ENCODE data around the gene TRIO. TPM values are rescaled to one million over a fixed set of nuclear protein-coding genes. Genes with fewer than 3 reads are reported as not detected.

Gene TRIO
- total and polyA plus RNA-seq, 10 of the 15 experiments (the other 5 are each of a cell fraction or from before 2014, with no cell fraction given), result 5.1 to 96.4 (median 44.6) TPM

DNA sequence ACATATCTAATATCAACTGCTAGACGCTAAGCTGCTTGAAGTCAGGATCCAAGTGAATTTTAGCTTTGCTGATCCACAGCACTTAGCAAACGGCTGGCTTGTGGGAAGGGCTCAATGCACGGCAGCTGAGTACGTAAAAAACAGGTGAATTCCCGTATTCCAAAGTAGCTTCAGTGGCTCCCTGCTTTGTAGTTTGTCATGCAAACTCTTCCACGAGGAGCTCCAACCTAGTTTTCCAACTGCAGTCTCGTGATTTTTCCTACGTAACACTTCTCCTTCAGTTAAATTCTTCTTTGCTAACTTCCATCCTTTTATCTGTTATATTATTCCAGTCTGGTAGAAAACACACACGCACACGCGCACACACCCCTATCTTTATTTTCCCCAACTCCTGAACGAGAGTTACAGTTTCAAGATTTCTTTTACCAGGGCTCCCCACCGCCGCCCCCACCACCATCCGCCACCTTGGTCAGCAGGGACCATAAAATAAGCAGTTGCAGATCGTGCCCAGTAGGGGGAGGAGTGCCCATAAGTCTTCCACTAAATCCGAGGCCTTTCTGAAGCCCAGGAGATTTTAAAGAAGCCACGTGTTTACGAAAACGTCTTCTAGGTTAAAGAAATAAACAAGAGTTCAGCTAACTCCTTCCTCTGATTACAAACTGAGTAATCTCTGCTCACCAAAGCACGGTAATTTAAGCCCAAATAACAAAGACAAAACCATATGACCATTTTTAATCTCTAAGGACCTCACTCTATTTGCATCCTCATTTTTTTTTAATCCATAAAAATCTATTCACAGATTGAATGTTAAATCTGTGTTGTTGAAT lies 34.8 kb upstream of the TRIO start (continued):
- 0 out of 2 replicates have a peak, but pooled peaks have one; percentile 27 for TF ChIP-seq ZBTB40 (IDR thresholded peaks at IDR 0.05; ENCODE audit: borderline replicate concordance)
- TF ChIP-seq NFYB (IDR thresholded peaks at IDR 0.05; ENCODE audit: insufficient read depth, low read depth, low read length), result no peak
- peak; percentile 72 for TF ChIP-seq YY1 (IDR thresholded peaks at IDR 0.05; ENCODE audit: low read depth, low read length)
- no peak for TF ChIP-seq TCF12 (IDR thresholded peaks at IDR 0.05; ENCODE audit: low read depth, low read length)
- peak; percentile 65 for TF ChIP-seq RAD51 (IDR thresholded peaks at IDR 0.05)
- no peak for TF ChIP-seq PAX5 (IDR thresholded peaks at IDR 0.05; ENCODE audit: borderline replicate concordance, low read depth, low read length)
- no peak for TF ChIP-seq SUPT20H (IDR thresholded peaks at IDR 0.05; ENCODE audit: borderline replicate concordance, control insufficient read depth, low read depth, low read length)
- TF ChIP-seq, protein P1, sequence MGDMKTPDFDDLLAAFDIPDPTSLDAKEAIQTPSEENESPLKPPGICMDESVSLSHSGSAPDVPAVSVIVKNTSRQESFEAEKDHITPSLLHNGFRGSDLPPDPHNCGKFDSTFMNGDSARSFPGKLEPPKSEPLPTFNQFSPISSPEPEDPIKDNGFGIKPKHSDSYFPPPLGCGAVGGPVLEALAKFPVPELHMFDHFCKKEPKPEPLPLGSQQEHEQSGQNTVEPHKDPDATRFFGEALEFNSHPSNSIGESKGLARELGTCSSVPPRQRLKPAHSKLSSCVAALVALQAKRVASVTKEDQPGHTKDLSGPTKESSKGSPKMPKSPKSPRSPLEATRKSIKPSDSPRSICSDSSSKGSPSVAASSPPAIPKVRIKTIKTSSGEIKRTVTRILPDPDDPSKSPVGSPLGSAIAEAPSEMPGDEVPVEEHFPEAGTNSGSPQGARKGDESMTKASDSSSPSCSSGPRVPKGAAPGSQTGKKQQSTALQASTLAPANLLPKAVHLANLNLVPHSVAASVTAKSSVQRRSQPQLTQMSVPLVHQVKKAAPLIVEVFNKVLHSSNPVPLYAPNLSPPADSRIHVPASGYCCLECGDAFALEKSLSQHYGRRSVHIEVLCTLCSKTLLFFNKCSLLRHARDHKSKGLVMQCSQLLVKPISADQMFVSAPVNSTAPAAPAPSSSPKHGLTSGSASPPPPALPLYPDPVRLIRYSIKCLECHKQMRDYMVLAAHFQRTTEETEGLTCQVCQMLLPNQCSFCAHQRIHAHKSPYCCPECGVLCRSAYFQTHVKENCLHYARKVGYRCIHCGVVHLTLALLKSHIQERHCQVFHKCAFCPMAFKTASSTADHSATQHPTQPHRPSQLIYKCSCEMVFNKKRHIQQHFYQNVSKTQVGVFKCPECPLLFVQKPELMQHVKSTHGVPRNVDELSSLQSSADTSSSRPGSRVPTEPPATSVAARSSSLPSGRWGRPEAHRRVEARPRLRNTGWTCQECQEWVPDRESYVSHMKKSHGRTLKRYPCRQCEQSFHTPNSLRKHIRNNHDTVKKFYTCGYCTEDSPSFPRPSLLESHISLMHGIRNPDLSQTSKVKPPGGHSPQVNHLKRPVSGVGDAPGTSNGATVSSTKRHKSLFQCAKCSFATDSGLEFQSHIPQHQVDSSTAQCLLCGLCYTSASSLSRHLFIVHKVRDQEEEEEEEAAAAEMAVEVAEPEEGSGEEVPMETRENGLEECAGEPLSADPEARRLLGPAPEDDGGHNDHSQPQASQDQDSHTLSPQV (IDR thresholded peaks at IDR 0.05), result peak; percentile 33; the same call in 1 of the 2 replicates
- TF ChIP-seq, protein P2, sequence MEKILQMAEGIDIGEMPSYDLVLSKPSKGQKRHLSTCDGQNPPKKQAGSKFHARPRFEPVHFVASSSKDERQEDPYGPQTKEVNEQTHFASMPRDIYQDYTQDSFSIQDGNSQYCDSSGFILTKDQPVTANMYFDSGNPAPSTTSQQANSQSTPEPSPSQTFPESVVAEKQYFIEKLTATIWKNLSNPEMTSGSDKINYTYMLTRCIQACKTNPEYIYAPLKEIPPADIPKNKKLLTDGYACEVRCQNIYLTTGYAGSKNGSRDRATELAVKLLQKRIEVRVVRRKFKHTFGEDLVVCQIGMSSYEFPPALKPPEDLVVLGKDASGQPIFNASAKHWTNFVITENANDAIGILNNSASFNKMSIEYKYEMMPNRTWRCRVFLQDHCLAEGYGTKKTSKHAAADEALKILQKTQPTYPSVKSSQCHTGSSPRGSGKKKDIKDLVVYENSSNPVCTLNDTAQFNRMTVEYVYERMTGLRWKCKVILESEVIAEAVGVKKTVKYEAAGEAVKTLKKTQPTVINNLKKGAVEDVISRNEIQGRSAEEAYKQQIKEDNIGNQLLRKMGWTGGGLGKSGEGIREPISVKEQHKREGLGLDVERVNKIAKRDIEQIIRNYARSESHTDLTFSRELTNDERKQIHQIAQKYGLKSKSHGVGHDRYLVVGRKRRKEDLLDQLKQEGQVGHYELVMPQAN (conservative IDR thresholded peaks at IDR 0.05), result peak; percentile 51; the same call in 1 of the 2 replicates
- no peak for TF ChIP-seq USF2 (IDR thresholded peaks at IDR 0.05; ENCODE audit: borderline replicate concordance, low read depth, low read length)
- TF ChIP-seq MEF2A (IDR thresholded peaks at IDR 0.05; ENCODE audit: insufficient read depth, low read depth, low read length), result 0 out of 2 replicates have a peak, but pooled peaks have one; percentile 29
- TF ChIP-seq BACH1 (IDR thresholded peaks at IDR 0.05; ENCODE audit: borderline replicate concordance), result no peak
- TF ChIP-seq KAT2A (conservative IDR thresholded peaks at IDR 0.05; ENCODE audit: control insufficient read depth, low read depth, low read length), result no peak
- peak; percentile 80 for TF ChIP-seq SMARCA5 (IDR thresholded peaks at IDR 0.05)
